Stimulated activated naive CD4-positive, alpha-beta T cell (primary cell): ENCODE results near the gene KRT84.
"Not testable (repeated sequence)": the region's sequence is repeated elsewhere in the genome, so short reads cannot be mapped to it uniquely, and the experiment has no call there.

ENCODE experiments used
- DNase-seq, 6 experiments: peaks; one replicate each; lab custom pipeline; 2025; lab: John Stamatoyannopoulos, UW

KRT84 gene

DNA sequence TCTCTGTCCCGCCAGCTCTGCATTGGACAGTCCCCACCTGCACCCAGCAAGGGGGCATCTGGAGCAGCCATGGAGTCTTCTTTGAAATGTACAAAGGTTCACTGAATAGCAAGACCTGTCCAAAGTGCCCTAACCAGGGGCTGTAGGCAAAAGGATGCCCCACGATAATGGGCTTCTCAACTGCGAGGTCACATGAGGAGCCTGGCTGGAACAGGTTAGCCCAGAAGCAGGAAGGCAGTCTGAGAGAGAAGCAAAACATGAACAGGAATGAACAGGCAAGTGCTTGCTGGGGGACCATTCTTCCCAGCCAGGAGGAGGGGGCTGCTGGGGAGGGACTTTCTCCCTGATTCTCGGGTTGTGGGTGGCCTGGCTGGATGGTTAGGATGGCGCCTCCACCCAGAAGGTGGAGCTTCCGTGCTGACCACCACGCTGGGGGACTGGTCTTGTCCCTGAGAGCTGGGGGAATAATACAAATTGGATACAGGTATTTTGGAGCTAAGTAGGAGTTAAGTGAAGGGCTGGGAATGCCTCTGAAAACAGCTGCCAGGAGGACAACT, 25.3 kb downstream of the KRT84 start:
- no peak for DNase-seq

DNA sequence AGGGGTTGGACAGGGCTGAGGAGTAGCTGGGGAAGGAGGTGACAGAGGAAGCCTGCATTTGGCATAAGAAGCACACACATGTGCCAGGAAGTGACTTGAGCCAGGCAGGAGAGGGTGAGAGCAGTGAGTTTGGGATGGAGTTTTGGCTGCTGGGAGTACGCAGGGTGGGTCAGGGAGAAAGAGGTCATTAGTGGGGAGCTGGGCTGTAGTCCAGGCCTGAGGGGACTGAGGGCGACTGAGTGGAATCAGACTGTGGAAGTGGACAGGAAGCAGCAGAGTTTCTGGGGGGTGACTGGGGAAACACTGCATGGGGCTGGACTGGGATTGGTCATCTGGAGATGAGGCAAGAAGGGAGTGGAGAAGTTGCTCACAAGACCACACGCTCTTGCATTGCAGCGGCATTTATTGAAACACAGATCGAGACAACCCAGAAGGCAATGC, 25.8 kb downstream of the KRT84 start:
- DNase-seq: no peak

DNA sequence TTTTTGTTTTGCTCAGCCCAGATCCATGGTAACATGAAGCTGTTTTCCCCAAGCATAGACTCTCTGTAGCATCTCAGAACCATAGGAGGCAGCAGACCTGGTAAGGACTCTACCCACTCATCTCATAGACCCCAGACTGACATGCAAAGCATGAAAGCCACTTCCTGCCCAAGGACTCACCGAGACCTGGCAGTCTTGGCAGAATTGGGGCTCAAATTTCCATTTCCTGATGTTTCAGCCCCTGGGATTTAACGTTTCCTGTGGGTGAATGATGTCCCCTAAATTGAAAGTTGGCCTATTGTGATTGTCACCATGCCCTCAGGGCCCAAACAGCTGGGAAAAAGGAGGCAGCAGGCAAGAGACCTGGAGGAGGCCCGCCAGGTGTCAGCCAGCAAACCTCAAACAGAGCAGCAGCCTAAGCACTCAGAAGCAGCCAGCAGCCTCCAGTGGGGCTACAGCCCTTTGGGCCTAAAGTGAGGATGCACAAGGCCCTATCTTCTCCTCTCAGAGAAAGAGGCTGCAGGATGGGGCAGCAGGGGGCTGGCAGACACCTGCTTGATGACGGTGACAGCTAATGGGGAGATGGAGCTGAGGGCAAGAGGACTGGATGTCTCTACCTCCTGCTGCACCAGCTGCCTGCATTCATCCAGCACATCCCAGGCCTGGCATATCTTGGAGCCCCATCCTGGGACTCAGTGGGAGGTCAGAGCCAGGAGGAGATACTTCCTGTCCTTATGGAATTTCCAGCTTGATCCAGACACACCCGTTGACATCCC, 26.7 kb downstream of the KRT84 start:
- peak in 3 of 6 experiments; percentile 21 to 48 (median 24) for DNase-seq

DNA sequence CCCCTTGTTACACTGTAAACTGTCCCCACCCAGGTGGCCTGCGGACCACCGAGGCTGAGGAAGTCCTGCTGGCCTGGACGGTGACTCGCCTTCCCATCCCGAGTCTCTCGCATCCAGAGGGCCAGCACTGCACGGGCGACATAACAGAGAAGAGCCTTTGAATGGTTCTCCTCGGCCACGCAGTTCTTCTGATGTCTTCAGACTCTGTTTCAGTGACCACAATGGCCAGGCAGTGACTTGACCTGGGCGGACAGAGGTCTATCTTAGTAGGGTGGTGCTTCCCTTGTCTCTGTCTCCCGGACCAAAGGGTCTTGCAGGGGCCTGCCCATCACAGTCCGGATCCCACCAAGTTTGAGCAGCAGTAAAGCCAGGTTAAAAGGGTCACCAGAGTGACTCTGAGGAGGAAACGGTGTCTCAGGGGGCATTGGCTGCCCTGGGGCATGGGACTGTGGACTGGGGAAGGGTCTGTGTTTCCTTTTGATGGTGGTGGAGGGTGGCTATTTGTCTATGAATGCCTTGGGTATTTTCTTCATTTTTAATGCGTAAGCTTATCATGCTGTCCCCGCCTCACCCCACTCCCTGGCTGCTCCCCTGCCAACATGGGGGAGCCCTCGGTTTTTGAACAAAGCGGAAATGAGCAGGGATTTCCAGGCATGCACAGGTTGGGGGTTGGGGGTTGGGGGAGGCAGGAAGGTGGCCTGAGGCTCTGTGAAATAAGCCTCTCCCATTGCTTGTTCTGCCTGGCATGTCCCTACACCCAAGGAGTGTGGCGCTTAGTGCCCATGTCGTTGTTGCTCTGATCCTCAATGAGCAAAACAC, 28.5 kb downstream of the KRT84 start:
- no peak for DNase-seq

DNA sequence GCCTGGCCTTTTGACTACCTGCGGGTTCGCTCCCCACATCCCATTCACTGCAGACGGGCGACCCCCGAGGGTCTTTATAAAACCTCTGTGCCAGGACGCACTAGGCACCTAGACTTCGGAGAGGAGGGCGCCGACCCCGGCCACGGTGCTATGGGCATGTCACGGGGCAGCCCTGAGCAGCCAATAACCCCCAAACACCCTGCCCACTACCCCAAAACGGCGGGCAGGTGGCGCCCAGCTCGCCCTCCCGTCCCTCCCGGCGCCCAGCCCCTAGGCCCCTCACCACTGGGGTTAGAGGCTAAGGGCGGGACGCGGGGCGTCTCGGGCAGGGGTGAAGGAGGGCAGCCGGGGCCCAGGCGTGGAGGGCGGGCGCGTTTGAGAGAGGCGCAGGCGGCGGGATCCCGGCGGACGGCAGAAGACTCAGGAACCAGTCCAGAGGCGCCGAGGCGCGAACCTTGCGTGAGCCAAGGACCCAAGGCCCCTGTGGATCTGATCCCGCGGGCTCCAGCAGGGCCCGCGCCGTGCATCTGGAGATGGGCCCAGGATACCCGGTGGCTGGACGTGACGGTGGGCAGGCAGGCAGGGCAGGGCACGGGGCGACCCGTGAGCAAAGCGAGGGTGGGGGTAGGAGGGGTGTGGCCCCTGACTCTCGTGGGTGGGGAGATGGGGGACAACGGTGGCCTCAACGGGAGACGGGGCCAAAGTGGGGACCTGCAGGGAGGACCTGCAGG, 29.3 kb downstream of the KRT84 start:
- no peak for DNase-seq

DNA sequence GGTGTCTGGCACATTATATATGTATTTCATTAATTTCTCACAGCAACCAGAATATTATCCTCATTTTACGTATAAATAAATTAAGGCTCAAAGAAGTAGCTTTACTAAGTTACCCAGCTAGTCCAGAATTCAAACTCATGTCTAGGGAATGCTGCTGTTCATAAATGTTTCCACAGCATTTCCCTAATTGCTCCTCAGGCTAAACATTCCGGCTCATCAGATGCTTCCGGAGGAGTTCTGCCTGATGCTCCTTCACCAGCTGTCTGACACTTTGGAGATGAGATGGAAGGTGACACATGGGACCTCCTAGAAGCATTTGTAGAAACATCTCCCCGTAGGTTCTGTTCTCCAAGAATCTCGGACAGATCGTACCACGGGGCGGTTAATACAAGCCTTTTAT, 30.3 kb downstream of the KRT84 start:
- no peak for DNase-seq

DNA sequence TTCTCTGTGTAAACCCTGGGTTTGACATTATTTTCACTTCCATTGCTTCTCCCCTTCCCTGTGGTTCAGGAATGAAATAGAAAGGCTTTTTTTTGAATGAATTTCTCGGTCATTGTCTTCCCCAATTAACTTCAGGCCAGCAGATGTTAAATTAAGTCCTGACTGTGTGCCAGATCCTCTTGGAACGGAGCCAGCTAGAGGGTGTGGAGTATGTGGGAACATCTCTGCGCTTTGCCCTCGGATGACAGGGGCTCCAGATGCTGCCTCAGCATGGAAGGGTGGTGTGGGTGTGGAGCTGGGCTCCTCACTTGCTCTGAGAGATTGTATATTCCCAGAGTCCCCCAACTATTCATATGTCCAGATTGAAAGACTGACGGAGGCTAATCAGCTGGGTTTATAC, 31.3 kb downstream of the KRT84 start:
- no peak for DNase-seq

DNA sequence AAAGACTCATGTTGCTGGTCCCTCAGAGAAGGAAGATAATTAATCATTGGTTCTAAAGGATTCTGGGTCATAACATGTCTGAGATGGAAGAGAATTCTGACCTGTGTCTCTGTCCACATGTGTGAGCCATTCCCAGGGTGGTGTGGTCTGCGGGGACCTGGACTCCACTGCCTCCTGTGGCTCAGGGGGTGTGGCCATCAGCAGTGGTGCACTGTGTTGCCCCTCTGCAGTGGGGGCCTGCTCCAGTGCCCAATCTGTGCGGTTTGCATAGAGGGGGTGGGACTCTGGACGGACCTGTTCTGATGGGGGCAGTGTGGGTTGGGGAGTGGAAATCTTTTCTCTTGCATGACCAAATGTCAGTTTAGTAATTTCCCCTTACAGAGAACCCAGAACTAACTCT, 31.7 kb downstream of the KRT84 start:
- DNase-seq: no peak

DNA sequence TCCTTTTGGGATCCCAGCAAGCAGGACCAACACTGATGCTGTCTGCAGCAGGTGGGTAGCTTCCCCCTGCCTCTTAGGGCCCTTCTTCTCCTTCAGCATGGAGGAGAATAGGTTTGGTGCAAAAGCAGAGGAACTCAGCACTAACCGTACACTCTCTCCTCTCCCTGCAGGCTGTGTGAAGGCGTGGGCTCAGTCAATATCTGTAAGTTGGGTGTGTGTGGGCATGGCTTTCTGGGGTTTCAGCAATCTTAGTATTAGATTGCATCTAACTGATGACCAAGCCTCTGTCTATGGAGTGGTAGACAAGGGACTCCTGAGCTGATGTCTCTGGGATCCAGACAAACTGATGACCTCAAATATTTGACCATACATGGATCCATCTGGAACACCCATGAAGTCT, 32.5 kb downstream of the KRT84 start:
- DNase-seq: no peak

DNA sequence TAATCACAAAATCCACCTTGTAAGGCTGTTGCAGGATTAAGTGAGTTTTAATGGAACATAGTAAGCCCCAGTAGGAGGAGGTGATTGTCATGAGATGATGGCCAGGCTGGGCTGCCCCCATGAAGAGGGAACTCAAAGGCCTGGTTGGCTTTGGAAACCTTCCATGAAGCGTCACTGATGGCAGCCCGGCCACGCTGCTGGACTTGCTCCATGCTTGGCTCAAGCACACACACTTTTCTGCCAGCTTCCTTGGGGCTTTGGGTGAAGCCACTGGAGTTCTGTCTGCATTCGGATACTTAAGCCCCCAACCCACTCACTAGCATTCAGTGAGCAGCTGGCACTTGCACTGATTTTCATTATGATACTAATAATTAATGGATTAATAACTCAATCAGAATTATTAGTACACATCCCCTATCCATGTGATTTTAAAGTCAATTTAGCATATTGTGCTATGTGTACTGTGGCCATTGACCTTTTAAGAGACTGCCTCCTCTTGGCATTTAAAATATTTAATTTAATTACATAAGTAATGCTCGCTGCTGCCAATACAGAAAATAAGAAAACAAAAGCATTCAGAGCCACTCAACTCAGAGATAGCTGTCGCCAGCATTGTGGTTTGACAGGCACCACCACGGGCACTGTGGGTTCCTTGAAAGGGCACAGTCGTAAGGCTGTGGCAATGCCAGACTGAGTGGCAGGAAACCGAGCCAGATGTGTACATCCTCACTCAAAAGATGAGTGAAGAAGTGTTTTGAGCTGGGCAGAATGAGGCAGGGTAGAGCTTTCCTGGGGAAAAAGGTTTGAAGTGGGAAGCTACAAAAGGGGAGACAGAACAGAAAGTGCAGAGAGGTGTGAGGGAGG, 34.0 kb downstream of the KRT84 start:
- DNase-seq: peak; percentile 18 to 74 (median 46)

DNA sequence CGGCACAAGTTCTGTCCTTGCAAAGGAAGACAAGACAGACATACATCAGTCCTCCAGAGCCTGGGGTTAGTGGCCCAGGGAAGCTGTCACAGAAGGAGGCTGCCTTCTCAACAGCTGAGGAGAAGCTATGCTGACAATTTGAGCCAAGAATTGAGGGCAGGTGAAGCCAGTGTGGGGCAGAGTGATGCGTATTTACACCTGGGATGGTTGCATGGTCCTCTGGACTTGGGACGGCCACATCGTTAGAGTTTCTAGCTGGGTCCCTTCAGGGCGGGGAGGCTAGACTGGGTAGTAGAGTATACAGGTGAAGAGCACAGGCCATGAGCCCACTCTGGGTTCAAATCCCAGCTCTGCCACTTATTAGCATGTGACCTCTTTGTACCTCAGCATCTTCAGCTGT, 34.7 kb downstream of the KRT84 start:
- DNase-seq: no peak

DNA sequence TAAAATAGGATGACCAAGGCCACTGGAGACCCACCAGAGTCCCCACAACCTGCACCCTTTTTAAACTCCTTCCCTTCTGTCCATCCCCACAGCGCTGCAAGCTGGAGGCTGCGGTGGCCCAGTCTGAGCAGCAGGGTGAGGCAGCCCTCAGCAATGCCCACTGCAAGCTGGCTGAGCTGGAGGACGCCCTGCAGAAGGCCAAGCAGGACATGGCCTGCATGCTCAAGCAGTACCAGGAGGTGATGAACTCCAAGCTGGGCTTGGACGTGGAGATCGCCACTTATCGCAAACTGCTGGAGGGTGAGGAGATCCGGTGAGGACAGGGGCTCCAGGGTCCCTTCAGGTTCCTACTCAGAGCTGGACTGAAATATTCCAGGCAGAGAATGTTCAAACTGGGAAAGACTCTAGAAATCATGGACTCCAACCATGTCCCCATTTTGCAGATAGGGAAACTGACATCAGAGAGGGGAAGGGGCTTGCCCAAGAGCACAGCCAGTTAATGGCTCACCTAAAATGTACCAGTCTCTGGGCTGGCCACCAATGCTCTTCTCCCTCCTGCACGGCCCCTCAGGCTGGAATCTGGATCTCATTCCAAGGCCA, 35.3 kb downstream of the KRT84 start:
- no peak for DNase-seq

DNA sequence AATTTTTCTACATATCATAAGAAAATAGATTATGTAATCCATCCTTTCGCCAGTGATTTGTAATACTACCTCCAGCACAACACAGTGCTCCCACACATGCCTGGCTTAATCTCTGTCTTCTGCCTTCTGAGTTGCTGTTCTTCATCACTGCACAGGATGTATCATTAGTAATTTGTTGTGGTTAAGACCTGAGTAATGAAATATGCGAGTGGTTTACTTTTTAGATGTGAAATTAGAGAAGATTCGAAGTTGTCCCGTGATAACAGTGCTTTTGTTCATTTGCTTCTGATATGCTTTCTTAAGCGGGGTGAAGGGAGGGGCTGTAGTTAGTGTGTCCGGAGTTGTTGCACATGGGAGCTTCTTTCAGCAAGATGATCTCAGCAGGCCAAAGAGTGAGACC, 36.3 kb downstream of the KRT84 start:
- no peak for DNase-seq

DNA sequence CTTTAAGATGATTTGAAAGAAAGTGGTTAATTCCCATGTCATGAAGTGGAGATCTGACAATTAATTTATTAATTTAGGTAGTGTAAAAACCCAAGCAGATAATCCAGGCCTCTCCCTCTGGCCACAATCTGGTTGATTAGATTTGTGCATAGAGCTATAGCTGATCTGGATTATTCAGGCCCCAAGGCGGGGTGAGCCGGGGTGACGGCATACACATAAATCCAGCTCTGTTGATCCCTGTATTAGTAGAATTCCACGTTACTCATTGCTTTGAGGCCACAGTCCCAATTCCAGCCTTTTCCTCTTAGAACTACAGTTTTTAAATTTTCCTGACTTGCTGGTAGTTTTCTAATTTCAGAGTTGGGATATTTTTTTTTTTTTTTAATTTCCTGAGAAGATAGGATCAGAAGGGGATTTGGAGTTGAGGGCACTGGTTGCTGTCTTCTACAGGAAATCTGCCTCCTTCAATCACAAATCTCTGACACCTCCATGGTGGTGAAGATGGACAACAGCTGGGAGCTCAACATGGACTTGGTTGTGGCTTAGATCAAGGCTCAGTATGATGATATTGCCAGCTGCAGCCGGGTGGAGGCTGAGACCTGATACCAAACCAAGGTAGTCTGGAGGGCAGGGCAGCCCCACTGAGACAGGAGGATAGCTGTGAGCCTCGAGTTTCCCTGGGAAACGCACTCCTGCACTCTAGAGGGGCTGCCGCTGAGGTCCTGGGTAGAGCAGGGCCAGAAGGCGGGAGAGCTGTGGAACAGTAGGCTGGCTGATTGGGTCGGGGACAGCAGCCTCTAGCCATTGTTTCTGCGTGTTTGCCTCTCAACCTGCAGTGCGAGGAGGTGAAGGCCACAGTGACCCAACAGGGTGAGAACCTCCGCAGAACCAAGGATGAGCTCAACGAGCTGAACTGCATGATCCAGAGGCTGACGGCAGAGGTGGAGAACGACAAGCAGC, 37.6 kb downstream of the KRT84 start:
- DNase-seq: no peak

DNA sequence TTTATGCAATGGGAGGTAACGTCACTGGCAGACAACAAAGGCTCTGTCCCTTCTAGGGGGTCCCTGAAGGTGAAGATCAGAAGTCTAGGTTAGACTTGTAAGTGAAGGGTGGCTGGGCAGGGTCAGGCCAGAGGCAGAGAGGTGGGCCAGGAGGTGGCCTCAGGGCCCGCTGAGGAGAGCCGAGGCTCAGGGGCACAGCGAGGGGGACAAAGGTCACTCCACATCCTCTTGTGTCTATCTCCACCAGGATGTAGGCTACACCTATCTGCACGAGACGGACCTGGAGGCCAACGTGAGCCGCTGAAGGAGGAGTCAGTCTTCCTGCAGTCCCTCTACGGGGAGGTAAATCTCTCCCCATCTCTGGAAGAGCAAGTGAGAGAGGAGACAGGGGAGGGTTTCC, 38.4 kb downstream of the KRT84 start:
- no peak for DNase-seq

DNA sequence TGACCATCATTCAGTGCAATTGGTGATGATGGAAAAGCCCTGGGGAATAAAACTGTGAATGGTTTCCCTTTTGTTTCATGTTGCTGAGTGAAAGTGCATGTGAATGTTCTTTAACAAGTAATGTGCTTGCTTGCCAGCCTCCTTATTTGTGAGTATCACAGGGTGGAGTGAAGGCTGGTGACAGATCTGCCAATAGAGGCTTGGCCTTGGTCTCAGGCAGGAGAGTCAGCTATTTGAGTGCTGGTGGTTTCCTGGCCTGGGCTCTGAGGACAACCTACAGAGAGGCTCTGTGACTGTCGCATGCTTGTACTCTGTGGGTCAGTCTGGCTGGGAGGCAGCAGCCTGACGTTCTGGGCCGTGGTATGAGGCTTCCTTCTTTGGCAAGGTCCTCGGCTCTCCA, 38.9 kb downstream of the KRT84 start:
- no peak for DNase-seq

DNA sequence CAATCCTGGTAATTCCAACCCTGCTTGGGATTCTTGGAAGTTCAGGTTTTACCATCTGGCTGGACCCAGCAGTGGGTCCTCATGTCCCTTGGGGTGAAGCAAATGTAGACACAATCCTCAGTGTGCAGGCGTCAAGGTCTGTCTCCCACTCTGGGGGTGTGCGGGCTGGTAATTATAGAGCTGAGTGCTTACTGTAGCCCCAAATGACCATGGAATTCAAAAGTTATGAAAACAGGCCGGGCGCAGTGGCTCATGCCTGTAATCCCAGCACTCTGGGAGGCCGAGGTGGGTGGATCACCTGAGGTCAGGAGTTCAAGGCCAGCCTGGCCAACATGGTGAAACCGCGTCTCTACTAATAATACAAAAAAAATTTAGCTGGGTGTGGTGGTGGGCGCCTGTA, 40.4 kb downstream of the KRT84 start:
- not testable (repeated sequence) for DNase-seq

DNA sequence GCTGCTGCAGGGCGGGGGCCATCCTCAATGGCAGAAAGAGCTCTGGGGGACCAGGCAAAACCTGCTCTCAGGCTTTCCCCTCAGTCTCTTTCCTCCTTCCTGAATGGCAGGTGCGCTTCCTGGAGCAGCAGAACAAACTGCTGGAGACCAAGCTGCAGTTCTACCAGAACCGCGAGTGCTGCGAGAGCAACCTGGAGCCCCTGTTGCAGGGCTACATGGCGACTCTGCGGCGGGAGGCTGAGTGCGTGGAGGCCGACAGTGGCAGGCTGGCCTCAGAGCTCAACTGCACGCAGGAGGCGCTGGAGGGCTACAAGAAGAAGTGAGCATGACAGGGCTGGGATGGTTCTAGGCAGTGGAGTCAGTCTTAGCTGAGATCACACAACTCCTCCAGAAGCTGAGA, 41.3 kb downstream of the KRT84 start:
- DNase-seq: no peak

DNA sequence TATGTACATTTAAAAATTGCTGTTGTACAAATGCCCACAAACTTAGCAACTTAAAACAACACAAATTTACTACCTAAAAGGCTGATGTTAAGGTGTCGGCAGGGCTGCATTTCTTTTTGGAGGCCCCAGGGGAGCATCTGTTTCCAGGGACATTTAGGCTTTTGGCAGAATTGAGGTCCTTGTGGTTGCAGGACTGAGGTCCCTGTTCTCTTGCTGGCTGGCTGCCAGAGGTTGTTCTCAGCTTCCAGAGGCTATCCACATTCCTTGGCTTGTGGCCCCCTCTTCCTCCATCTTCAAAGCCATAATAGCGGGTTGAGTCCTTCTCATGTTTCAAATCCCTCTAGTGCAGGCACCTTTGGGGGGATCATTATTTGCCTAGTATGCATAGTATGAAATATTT, 41.9 kb downstream of the KRT84 start:
- DNase-seq: no peak
